Breast epithelium (tissue), 3 donors: ENCODE measurements around the gene SUFU.

ENCODE experiments used
- POLR2A ChIP-seq: fragments of 450-650 bp; IDR thresholded peaks from one replicate; pipeline ENCODE4 v1.6.1; 2016; ENCODE audit warnings: antibody characterized with exemption, mild to moderate bottlenecking, moderate library complexity
- POLR2AphosphoS5 ChIP-seq, 3 donors: sonication (generic); formaldehyde crosslinking; IDR thresholded peaks; one replicate each; pipeline ENCODE4 v1.6.1; 2017; ENCODE audit warnings: antibody characterized with exemption in 3 of 3
- TF ChIP-seq, protein P1 (sequence below), 3 donors: fragments of 450-650 bp; IDR thresholded peaks; one replicate each; pipeline ENCODE4 v1.5.1; 2016 to 2017; ENCODE audit warnings: antibody characterized with exemption in 3 of 3, mild to moderate bottlenecking in 3 of 3, moderate library complexity in 3 of 3

DNA sequence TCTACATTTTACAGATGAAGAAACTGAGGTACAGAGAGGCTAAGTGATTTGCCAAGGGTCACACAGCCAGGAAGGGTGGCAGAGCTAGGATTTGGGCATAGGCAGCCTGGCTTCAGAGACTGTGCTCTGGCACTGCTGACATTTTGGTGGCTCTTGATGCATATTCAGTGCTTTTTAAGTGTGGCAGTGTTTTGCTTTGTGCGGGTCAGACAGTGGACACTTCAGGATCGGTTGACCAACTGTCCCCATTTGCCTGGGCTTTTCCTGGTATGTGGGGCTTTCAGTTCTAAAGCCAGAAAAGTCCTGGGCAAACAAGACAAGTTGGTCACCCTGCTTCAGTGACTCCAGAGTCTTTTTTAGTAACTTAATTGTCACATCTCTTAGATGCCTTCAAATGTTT lies 35.0 kb downstream of the SUFU start:
- TF ChIP-seq, protein P1, sequence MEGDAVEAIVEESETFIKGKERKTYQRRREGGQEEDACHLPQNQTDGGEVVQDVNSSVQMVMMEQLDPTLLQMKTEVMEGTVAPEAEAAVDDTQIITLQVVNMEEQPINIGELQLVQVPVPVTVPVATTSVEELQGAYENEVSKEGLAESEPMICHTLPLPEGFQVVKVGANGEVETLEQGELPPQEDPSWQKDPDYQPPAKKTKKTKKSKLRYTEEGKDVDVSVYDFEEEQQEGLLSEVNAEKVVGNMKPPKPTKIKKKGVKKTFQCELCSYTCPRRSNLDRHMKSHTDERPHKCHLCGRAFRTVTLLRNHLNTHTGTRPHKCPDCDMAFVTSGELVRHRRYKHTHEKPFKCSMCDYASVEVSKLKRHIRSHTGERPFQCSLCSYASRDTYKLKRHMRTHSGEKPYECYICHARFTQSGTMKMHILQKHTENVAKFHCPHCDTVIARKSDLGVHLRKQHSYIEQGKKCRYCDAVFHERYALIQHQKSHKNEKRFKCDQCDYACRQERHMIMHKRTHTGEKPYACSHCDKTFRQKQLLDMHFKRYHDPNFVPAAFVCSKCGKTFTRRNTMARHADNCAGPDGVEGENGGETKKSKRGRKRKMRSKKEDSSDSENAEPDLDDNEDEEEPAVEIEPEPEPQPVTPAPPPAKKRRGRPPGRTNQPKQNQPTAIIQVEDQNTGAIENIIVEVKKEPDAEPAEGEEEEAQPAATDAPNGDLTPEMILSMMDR (IDR thresholded peaks at IDR 0.05), result no peak
- TF ChIP-seq POLR2AphosphoS5 (IDR thresholded peaks at IDR 0.05) (no peak), POLR2A (no peak)
